Fibroblast of lung (primary cell): ENCODE measurements around the gene RAP1B.

ENCODE experiments used
- CTCF ChIP-seq, 2 donors: IDR thresholded peaks in 1 of 2; conservative IDR thresholded peaks in 1 of 2; 1 replicate in 1 of 2; 2 replicates in 1 of 2; pipeline ENCODE4 v1.5.1; 2011 to 2012; ENCODE audit warnings: low read length in 2 of 2, control low read depth in 1 of 2, inconsistent platforms in 1 of 2, low read depth in 1 of 2, mild to moderate bottlenecking in 1 of 2
- EZH2 ChIP-seq: IDR thresholded peaks from 2 replicates; pipeline ENCODE4 v1.5.1; 2012; ENCODE audit warnings: low read length, control low read depth, mild to moderate bottlenecking; ENCODE audit errors: missing control alignments

GRCh38 chr12:68579254-68579653, 31.4 kb upstream of the RAP1B start:
- TF ChIP-seq CTCF (conservative IDR thresholded peaks at IDR 0.05 in 1 of 2, IDR thresholded peaks at IDR 0.05 in 1 of 2; ENCODE audit: low read depth in 1 of 2, low read length in 2 of 2) (no peak), EZH2 (no peak)
